ENCODE data around the gene CNTNAP2. TPM values are rescaled to one million over a fixed set of nuclear protein-coding genes. Genes with fewer than 3 reads are reported as not detected.

Gene CNTNAP2
- total RNA-seq, 1 donor, result 7.6 TPM

DNA sequence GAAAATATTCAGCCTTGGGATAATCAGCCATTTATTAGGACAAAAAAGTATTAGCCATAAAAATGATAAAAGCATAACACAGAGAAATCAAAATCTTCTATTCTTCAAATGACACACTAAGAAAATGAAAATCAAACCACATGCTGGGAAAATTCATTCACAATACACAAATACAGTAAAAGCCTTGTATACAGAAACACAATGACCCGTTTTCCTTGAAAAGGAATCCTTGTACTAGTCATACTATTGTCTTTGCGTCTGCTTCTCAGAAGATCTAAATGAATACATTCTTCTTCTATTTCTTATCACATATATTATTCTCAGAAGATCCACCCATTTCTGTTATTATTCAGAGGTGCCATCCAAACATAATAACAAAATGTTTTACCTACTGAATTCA, 749.1 kb downstream of the CNTNAP2 start:
- no peaks in the 10 kb centered on the region for H3K4me1 ChIP-seq (ENCODE audit: insufficient read depth, low read length)

DNA sequence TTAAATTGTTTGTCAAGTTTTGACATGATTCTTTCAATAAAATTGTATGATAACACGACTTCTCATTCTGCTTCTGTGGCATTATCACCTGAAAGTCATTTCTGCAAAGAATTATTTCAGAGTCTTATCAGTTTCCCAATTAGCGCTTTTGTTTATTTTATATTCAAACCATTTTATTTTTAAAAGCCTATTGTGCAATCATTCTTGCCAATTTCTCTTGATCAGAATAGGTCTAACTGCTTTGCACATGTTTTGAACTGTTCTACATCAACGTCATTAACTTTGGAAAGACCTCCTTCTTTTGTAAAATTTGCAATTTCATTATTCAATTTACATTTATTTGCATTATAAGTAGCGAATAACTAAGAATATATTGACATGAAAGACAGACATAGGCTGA, 758.1 kb downstream of the CNTNAP2 start:
- TF ChIP-seq, protein P1, sequence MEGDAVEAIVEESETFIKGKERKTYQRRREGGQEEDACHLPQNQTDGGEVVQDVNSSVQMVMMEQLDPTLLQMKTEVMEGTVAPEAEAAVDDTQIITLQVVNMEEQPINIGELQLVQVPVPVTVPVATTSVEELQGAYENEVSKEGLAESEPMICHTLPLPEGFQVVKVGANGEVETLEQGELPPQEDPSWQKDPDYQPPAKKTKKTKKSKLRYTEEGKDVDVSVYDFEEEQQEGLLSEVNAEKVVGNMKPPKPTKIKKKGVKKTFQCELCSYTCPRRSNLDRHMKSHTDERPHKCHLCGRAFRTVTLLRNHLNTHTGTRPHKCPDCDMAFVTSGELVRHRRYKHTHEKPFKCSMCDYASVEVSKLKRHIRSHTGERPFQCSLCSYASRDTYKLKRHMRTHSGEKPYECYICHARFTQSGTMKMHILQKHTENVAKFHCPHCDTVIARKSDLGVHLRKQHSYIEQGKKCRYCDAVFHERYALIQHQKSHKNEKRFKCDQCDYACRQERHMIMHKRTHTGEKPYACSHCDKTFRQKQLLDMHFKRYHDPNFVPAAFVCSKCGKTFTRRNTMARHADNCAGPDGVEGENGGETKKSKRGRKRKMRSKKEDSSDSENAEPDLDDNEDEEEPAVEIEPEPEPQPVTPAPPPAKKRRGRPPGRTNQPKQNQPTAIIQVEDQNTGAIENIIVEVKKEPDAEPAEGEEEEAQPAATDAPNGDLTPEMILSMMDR (IDR thresholded peaks at IDR 0.05; ENCODE audit: extremely low read depth, low read depth, low read length), result no peak
- Histone ChIP-seq H3K9me3 (ENCODE audit: low read depth, low read length) (no peaks in the 10 kb centered on the region), H3K4me1 (ENCODE audit: insufficient read depth, low read length) (no peaks in the 10 kb centered on the region), H4K20me1 (ENCODE audit: insufficient read depth, low read length) (no peaks in the 10 kb centered on the region), H3K79me2 (ENCODE audit: insufficient read depth, low read length) (no peaks in the 10 kb centered on the region), H3K4me2 (ENCODE audit: insufficient read depth, low read length) (no peak overlapping the region), H2AFZ (ENCODE audit: low read length) (no peak overlapping the region), H3K27me3 (ENCODE audit: insufficient read depth, low read length) (no peaks in the 10 kb centered on the region), H3K4me3 (ENCODE audit: insufficient read depth, low read length) (no peak overlapping the region), H3K27ac (ENCODE audit: low read depth, low read length) (no peak overlapping the region), H3K36me3 (ENCODE audit: insufficient read depth, low read length) (no peaks in the 10 kb centered on the region)
- no peak for DNase-seq (ENCODE audit: insufficient read length, low spot score, missing footprints)

More for the DNA sequence above, 749.1 kb downstream of the CNTNAP2 start:
- no peaks in the 10 kb centered on the region for H4K20me1 ChIP-seq (ENCODE audit: insufficient read depth, low read length)
- no peak for DNase-seq (ENCODE audit: insufficient read length, low spot score, missing footprints)
- no peak overlapping the region for H3K27ac ChIP-seq (ENCODE audit: low read depth, low read length)
- H3K27me3 ChIP-seq (ENCODE audit: insufficient read depth, low read length), result no peaks in the 10 kb centered on the region
- H3K36me3 ChIP-seq (ENCODE audit: insufficient read depth, low read length), result no peaks in the 10 kb centered on the region
- no peaks in the 10 kb centered on the region for H3K79me2 ChIP-seq (ENCODE audit: insufficient read depth, low read length)
- H2AFZ ChIP-seq (ENCODE audit: low read length), result no peak overlapping the region
- no peak overlapping the region for H3K4me2 ChIP-seq (ENCODE audit: insufficient read depth, low read length)
- H3K9me3 ChIP-seq (ENCODE audit: low read depth, low read length), result no peaks in the 10 kb centered on the region
- no peak overlapping the region for H3K4me3 ChIP-seq (ENCODE audit: insufficient read depth, low read length)
- TF ChIP-seq, protein P1 (IDR thresholded peaks at IDR 0.05; ENCODE audit: extremely low read depth, low read depth, low read length), result no peak

DNA sequence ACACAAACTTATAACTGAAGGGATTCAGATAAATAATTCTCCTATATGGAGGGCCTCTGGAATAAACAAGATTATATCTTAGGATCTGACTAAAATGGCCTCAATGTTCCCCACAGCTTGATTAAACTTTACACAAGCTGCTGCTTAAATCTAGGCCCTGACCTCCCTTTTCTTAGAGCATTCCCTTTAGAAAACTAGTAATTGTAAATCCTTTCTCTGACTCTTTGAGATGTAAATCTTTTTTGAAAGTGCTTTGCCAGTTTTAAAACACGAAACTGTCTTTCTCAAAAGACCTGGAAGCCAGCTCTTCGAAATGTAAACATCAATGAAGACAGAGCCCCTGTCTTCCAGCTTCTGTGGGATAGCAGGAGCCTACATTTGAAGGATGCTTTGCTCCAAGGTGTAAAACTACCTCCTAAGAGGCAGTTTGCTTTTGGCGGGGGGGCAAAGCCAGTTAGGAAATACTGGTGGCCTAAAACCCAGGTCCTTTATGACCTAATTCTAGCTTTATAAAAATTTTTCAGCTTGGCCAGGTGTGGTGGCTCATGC, 758.7 kb downstream of the CNTNAP2 start:
- no peaks in the 10 kb centered on the region for H3K4me1 ChIP-seq (ENCODE audit: insufficient read depth, low read length)
- H3K36me3 ChIP-seq (ENCODE audit: insufficient read depth, low read length), result no peaks in the 10 kb centered on the region
- TF ChIP-seq, protein P1 (IDR thresholded peaks at IDR 0.05; ENCODE audit: extremely low read depth, low read depth, low read length), result no peak

DNA sequence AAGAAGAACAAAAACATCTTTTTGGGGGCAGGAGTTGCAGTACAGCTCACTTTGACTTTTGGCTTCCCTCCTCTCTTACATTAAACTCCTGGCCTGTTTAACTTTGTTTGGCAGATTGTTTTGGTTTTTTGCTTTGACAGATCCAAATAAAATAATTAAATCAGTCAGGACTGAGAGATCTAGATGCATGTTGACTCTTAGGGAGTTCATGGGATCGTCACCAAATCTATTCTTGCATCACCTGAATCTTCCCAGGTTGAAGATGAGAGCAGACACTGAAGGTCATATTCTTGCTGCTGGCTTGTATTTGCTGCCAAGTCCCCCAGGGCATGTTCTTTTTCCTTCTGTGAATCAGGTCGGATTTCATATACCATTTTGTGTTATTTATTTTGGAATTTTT, 759.4 kb downstream of the CNTNAP2 start:
- Histone ChIP-seq H3K79me2 (ENCODE audit: insufficient read depth, low read length) (no peaks in the 10 kb centered on the region), H2AFZ (ENCODE audit: low read length) (no peak overlapping the region), H3K36me3 (ENCODE audit: insufficient read depth, low read length) (no peaks in the 10 kb centered on the region), H3K4me2 (ENCODE audit: insufficient read depth, low read length) (no peak overlapping the region), H3K27ac (ENCODE audit: low read depth, low read length) (no peak overlapping the region), H3K4me1 (ENCODE audit: insufficient read depth, low read length) (no peaks in the 10 kb centered on the region), H3K4me3 (ENCODE audit: insufficient read depth, low read length) (no peak overlapping the region), H3K9me3 (ENCODE audit: low read depth, low read length) (no peaks in the 10 kb centered on the region), H3K27me3 (ENCODE audit: insufficient read depth, low read length) (no peaks in the 10 kb centered on the region), H4K20me1 (ENCODE audit: insufficient read depth, low read length) (no peaks in the 10 kb centered on the region)
- TF ChIP-seq, protein P1 (IDR thresholded peaks at IDR 0.05; ENCODE audit: extremely low read depth, low read depth, low read length), result no peak
- no peak for DNase-seq (ENCODE audit: insufficient read length, low spot score, missing footprints)

More for the DNA sequence above, 758.7 kb downstream of the CNTNAP2 start:
- H3K27ac ChIP-seq (ENCODE audit: low read depth, low read length), result no peak overlapping the region
- no peaks in the 10 kb centered on the region for H4K20me1 ChIP-seq (ENCODE audit: insufficient read depth, low read length)
- no peaks in the 10 kb centered on the region for H3K79me2 ChIP-seq (ENCODE audit: insufficient read depth, low read length)
- no peak overlapping the region for H3K4me3 ChIP-seq (ENCODE audit: insufficient read depth, low read length)
- no peak overlapping the region for H3K4me2 ChIP-seq (ENCODE audit: insufficient read depth, low read length)
- no peak overlapping the region for H2AFZ ChIP-seq (ENCODE audit: low read length)
- DNase-seq (ENCODE audit: insufficient read length, low spot score, missing footprints), result no peak
- no peaks in the 10 kb centered on the region for H3K9me3 ChIP-seq (ENCODE audit: low read depth, low read length)
- H3K27me3 ChIP-seq (ENCODE audit: insufficient read depth, low read length), result no peaks in the 10 kb centered on the region
